GOT3 (cell line): ENCODE results near the gene ARL5A.
"Not testable (repeated sequence)": the region's sequence is repeated elsewhere in the genome, so short reads cannot be mapped to it uniquely, and the experiment has no call there.

ENCODE experiments used
- DNase-seq: peaks from one replicate; lab custom pipeline; 2025; ENCODE audit warnings: mixed read lengths; lab: John Stamatoyannopoulos, UW

The ARL5A gene

DNA sequence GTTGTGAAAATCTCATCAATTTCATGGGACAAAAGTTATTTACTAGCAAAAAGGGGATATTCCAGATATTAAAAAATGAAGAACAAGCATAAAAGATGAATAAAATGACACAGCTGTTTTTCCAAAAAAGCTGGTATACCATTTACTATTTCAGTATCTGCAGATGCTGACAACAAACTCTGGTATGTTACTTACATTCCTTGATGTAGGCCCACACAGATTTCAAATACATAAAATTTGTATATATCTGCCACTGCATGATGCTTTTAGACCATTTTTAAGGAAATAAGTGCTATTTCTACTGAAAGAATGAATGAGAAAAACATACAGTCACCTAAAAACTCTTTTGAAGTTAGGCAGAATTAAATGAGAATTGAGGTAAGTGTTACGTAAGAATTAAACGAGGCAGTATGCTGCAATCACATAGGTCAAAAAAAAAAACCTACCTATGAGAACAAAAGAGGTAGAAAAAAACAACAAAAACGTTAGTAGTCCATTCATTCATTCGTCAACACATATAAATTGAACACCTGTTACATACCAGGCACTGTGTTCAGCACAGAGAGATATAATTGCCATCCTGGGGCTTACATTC lies 32.5 kb downstream of the ARL5A start:
- DNase-seq: no peak

DNA sequence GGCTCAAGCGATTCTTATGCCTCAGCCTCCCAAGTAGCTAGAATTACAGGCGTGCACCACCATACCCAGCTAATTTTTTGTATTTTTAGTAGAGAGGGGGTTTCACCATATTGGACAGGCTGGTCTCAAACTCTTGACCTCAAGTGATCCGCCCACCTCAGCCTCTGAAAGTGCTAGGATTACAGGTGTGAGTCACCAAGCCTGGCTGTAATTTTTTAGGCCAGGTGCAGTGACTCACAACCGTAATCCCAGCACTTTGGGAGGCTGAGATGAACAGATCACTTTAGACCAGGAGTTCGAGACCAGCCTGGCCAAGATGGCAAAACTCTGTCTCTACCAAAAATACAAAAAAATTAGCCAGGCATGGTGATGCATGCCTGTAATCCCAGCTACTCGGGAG lies 33.8 kb downstream of the ARL5A start:
- not testable (repeated sequence) for DNase-seq

- no peak for DNase-seq
Measured at GRCh38 chr2:151793123-151793522, 35.1 kb downstream of the ARL5A start.

- DNase-seq: no peak
Measured at GRCh38 chr2:151792589-151792988, 35.6 kb downstream of the ARL5A start.

- DNase-seq: no peak
Measured at GRCh38 chr2:151791545-151791944, 36.7 kb downstream of the ARL5A start.

DNA sequence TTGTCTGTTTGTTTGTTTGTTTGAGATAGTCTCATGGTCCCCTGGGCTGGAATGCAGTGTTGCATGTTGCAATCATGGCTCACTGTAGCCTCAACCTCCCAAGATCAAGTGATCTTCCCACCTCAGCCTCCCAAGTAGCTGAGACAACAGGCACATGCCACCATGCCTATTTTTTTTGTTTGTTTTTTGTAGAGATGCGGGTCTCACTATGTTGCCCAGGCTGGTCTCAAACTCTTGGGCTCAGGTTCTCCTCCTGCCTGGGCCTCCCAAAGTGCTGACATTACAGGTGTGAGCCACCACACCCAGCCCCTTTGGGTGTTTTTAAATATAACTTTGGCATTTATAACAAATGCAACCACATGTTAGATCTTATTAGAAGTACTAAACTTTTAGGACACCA lies 37.5 kb downstream of the ARL5A start:
- no peak for DNase-seq

GRCh38 chr2:151789055-151789834 lies 39.0 kb downstream of the ARL5A start:
- DNase-seq: no peak

DNA sequence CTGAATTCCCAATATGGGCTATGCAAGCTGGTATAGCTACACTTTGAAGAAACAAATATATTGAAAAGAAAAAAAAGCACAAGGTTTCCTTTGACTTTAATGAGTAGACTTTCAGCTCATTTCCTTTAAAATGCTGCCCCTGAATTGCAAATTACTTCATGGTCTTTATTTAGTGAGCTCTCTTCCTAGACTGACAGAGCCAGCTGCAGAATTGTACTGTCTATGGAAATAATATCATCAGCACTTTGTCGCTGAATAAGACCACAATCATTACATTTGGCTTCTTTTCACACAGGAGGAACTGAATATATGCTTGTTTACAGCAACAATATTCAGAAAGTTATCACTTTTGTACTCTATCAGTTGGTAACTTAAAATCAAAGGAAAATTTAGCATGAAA lies 41.7 kb downstream of the ARL5A start:
- DNase-seq: no peak

DNA sequence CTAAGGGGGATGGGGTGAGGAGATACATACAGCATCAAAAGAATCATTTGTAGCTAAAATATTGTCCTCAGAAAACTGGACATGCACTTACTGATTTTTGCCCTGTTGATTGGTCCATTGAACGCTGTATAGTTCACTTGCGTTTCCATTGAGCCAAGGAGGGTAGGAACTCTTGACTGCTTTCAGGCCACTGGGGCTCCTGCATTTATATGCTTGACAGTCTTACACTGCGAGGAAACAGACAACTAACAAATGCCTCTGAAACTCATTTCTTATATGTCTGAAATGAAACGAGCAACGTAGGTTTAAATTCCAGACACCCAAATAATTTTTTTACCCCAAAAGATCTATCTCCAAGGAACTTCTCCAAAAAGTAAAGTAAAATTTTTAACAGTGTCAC lies 42.1 kb downstream of the ARL5A start:
- DNase-seq: no peak

GRCh38 chr2:151783133-151783520 lies 45.1 kb downstream of the ARL5A start:
- no peak for DNase-seq

- DNase-seq: no peak
Measured at GRCh38 chr2:151782378-151783132, 45.7 kb downstream of the ARL5A start.

- DNase-seq: no peak
Measured at GRCh38 chr2:151781642-151782041, 46.6 kb downstream of the ARL5A start.

DNA sequence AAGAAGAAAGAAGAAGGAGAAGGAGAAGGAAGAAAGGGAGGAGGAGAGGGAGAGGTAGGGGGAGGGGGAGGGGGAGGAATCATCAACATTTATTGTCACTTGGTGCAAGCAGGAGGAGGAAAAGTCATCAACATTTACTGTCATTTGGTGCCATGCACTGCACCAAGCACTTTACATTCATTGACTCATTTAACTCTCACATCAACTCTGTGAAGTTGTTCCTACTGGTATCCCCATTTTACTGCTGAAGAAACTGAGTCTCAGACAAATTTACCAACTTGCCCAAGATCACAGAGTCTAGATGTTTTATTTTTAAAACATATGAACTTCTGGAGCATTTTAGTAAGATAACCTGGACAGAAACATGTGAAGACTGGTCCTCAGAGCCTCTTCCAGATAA lies 47.3 kb downstream of the ARL5A start:
- no peak for DNase-seq

GRCh38 chr2:151777935-151778334 lies 50.3 kb downstream of the ARL5A start:
- no peak for DNase-seq

DNA sequence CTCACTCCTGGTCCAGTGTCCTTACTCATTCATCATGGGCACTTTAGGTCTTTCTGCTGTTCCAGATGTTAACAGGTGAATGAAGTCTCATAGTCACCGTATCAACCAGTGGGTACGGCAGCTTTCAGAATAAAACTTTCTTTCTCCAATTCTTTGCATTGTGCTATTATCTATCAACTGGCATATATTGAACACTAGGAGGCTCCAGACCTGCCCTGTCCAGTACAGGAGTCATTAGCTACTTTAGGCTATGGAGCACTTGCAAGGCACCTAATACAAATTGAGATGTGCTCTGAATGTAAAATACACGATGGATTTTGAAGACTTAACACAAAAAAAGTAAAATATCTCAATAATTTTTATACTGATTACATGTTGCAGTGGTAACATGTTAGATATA lies 50.7 kb downstream of the ARL5A start:
- no peak for DNase-seq

DNA sequence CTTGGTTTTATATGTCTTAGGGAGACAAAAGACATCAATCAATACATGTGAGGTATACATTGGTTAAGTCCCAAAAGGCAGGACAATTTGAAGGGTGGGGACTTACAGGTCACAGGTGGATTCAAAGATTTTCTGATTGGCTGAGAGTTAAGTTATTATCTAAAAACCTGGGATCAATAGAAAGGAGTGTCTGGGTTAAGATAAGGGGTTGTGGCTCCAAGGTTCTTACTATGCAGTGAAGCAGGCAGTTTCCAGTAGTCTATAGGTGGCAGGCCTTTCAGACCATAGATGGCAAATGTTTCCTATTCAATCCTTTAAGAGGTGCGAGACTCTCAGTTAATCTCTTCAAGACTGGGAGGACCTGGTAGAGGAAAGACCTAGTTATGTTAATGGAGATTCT lies 51.9 kb downstream of the ARL5A start:
- no peak for DNase-seq

- no peak for DNase-seq
Measured at GRCh38 chr2:151775057-151775740, 53.0 kb downstream of the ARL5A start.

- no peak for DNase-seq
Measured at GRCh38 chr2:151774506-151774905, 53.7 kb downstream of the ARL5A start.

DNA sequence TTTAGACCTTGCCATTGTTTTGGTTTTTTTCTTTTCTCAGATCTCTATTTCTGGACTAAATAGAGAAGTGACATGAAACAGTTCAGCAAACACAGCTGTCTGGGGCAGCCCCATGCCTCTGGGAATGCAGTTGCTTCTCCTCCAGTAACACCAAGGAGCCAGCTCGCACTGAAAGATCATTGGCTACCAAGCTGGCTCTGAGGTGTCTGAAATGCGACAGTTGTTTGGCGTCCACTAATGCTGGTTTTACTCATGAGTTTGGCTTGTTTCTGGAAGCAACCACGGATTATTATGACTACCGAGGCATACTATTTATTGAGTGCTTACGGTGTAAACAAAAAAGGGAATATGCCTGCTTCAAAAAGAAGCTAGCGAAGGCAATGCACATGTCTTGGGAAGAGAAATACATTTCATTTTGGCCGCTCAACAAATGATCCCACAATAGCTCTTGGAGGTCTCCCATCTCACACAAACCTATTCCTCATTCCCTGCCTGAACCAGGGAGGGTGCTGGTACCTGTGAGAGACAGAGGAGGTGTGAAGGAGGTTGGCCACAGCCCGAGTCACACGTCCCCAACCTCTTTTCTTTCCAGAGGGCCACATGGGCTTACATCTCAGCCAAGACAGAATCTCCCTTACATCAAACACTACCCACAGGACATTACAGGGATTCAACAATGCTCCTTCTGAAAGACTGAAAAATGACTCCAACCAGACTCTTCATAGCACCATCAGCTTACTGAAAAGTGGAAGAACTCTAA lies 56.4 kb downstream of the ARL5A start:
- DNase-seq: no peak

DNA sequence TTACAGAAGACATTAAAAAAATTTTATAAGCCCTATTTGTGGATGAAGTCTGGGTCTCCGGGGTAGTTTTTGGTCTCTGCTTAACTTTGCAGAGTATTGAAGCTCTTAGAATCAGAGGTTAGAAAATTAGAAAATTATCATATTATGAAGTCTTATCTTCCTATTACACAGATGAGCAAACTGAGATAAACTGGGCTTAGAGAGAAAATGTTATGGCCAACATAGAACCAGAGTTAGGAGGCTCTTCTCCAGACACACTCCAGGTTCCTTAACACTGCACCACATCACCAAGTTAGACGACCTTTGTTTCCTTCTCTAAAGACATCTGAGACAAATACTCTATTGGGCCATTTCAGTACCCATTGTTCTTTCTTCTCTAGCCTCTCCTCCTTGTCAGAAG lies 57.2 kb downstream of the ARL5A start:
- no peak for DNase-seq

GRCh38 chr2:151769606-151770005 lies 58.6 kb downstream of the ARL5A start:
- DNase-seq: no peak

DNA sequence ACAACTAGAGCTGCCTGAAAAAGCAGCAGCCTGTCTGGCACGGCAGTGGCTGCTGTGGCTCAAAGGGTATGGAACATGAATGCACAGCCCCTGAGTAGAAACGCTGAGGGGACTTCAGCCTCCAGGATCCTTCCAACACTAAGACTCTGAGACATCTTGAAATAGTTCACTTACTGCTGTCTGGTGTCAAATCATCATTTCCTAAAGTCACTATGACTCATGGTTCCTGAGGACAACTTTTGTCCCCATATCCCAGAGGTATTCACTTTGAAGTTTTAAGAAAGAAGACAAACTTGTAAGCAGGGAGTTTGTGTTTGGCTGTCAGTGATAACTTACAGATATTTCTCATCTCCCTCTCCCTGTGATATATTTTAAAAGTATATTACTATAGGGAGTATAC lies 60.7 kb downstream of the ARL5A start:
- DNase-seq: no peak
